HG02970 (cell line): ENCODE data around the gene PPFIA2.
"Not testable (repeated sequence)": the region's sequence is repeated elsewhere in the genome, so short reads cannot be mapped to it uniquely, and the experiment has no call there.

Experiments used
- ATAC-seq: cut with Tn5 transposase; IDR thresholded peaks from one replicate; pipeline ENCODE4 v1.9.1; 2021; ENCODE audit warnings: mild to moderate bottlenecking, moderate library complexity, moderate number of reproducible peaks; ENCODE audit not compliant: unreplicated experiment, low FRiP score

Gene PPFIA2

DNA sequence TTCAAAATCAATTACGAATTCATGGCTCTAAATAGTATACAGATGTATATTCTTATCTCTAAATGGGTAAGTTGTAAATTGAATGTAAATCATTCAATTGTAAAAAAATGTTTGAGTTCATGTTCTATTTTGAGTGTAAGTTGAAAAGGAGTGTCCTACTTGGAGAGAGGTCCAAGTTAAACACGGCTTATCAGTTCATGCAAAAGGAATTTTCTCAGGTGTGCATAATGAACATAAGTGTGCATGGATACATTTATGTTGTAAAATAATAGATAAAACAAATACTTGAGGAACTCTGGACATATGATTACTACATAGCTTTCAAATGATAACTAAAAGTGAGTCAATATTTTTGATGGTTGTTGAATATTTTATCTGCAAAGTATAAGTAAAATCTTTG lies 79.5 kb downstream of the PPFIA2 start:
- ATAC-seq, result no peak

DNA sequence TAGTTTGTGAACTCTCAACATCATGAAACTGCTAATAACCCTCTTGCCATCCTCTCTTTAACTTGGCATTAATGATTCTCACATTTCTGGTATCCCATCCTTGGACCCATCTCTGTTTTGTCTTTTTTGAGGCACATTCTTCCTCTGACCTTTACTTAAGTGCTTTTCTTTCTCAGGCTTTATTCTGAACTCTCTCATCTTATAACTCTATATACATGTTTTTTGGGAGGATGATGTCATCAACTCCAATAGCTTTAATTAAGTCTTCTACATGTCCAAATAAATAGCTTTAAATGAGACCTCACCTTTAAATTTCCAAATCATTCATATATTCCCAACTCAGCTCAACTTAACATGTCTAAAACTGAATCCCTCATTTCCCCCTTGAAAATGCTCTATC lies 88.4 kb downstream of the PPFIA2 start:
- no peak for ATAC-seq

DNA sequence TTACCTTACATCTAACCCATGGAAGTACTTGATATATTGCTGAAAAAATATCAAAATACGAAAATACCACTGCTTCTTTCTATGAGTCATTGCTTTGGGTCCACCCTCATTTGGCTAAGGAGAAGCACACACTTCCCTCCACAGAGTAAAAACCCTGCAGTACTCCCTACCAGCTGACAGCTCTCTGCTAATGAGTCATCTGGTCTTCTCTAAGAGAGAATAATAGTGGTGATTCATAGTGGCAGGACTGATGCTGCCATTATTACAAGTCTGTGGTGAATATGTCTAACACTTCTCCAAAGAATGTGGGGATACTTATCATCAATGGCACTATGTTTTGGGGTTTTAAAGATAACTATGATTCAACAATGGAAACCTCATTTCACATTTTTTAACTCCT lies 90.7 kb downstream of the PPFIA2 start:
- no peak for ATAC-seq

DNA sequence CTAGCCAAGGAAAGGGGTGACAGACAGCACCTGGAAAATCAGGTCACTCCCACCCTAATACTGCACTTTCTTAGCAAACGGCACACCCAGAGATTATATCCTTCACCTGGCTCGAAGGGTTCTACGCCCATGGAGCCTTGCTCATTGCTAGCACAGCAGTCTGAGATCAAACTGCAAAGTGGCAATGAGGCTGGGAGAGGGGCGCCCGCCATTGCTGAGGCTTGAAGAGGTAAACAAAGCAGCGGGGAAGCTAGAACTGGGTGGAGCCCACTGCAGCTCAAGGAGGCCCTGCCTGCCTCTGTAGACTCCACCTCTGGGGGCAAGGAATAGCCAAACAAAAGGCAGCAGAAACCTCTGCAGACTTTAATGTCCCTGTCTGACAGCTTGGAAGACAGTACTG lies 99.8 kb downstream of the PPFIA2 start:
- not testable (repeated sequence) for ATAC-seq

DNA sequence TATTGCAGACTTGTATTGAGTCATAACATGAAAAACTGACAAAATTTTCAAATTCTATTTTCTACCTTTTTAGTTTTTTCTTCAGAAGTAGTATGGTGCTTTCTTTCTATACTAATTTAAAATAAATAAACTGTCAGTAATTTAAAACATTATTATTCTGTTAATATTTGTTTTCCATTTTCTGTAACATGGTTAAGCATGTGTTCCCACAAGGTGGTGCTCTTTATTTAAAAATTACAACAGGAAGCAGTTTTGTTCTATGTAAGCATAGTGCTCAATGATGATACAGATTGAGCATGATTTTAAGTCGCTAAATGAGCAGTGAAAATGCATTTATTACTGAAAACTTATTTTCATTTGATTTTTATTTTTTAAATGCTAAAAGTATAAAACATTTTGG lies 114.6 kb downstream of the PPFIA2 start:
- ATAC-seq, result no peak

DNA sequence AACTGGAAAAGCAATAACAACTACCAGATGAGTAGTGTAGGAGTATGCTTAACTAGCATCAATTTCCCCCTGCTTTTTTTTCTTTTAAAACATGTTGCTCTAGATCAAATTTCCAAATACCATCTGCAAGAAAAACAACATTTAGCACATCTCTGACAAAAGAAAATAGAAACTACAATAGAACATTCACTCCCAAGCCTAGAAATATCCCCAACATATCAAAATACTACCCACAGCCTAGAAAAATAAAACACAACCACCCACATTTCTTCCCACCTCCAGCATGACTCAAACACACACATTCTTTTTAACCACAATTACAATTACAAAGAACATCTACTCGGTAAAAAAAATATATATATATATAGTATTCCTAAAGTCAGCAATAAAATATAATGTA lies 120.0 kb downstream of the PPFIA2 start:
- no peak for ATAC-seq

DNA sequence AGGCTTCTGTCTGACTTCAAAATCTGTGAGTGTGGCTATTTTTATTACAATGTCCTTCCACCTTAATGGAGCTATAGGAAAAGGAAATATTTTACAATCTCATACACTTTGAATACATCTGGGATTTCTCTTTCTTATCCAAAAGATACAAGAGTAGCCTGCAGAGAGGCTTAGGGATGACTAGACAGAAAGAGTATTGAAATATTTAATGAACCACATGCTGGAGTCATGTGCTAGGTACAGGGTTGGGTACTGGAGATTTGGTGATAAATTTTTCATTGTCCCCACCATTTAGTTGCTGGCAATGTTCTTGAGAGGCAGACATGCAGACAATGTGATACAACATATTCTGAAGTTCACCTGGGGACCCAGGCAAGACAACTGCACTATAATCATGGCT lies 126.0 kb downstream of the PPFIA2 start:
- no peak for ATAC-seq

DNA sequence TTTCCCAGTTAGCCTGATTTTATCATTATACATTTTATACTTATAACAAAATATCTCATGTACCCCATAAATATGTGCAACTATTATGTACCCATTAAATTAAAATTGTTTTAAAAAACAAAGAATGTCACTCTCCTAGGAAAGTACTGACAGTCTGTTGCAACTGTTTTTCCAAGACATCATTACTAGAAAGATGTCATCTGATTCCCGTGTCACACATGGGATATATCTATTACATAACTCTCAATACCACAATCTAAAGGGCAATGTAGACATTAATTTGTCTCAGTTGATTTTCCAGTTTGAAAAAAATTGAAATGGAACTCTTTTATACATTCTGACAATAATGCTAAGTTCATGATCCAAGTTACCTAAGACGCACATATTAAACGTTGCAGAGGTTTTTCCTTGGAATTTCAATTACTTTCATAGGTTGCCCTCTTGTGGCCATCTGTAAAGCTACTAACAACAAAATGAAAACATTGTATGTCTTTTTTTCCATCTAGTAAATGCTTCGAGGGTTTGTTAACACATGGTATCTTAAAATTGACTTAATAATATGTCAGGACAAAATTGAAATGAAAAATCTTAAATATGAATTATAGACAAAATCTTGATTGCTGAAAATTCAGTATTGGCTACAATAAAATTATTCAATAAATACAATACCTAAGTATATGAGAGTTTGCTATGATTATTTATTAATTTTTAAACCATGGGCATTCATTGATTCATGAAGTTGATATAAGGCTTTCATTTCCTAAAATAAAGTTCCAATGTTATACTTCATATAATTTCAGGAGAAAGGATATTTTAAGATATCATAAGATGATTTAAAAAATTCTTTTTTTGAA lies 131.6 kb downstream of the PPFIA2 start:
- no peak for ATAC-seq

DNA sequence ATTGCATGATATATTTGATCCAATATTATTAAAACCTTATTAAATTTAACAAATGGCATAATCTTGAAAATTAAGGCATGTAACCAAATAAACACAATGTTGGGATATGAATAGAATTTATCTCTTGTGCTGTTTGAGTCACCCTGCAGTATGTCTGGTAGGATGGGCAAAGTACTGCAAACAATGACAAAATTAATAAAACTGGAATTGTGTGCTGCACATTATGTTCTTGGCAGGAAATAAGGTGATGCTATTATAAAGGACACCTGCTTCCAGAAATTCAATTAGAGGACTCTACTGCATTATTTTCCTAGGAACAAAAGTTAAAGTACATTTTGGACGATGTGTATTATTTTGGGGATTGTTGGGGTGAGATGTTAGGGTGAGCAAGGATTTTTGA lies 132.7 kb downstream of the PPFIA2 start:
- ATAC-seq, result no peak

DNA sequence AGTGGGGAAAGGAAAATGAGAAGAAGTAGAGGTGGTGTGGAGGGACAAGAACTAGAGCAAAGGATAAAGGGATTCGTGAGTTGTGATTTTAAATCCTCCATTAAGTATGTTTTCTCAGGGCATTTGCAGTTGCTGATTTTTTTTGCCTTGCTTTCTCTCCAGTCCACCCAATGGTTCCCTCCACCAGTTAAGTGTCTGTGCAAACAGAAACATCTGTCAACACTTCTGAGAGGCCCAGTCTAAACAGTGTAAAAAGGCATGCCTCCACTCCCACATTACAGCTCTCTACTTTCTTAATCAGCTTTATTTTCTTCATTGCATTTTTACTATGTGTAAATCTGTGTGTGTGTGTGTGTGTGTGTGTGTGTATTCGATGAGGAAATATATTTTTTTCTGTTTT lies 141.2 kb downstream of the PPFIA2 start:
- ATAC-seq, result no peak

DNA sequence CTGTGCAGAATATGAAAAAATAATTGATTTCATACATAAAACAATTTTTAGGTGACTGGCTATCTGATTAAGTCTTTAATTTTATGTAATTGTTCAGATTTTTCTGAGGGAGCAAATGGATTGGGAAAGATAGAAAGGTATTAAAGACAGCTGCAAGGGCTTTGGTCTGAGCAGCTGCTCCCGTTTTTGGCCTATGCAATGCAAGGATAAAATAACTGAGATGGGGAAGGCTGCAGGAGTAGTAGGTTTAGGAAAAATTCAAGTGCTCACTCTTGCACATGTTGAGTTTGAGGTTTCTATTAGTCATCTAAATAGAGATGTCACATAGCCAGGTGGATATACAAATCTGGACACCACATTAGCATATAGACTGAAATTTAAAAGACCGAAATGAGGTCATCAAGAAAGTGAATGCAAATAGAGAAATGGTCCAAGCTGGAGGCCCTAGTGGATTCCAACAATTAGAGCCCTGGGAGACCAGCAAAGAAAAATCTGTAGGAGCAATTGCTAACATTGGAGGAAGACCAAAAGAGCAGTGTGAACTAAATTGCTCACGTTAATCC lies 144.0 kb downstream of the PPFIA2 start:
- no peak for ATAC-seq

DNA sequence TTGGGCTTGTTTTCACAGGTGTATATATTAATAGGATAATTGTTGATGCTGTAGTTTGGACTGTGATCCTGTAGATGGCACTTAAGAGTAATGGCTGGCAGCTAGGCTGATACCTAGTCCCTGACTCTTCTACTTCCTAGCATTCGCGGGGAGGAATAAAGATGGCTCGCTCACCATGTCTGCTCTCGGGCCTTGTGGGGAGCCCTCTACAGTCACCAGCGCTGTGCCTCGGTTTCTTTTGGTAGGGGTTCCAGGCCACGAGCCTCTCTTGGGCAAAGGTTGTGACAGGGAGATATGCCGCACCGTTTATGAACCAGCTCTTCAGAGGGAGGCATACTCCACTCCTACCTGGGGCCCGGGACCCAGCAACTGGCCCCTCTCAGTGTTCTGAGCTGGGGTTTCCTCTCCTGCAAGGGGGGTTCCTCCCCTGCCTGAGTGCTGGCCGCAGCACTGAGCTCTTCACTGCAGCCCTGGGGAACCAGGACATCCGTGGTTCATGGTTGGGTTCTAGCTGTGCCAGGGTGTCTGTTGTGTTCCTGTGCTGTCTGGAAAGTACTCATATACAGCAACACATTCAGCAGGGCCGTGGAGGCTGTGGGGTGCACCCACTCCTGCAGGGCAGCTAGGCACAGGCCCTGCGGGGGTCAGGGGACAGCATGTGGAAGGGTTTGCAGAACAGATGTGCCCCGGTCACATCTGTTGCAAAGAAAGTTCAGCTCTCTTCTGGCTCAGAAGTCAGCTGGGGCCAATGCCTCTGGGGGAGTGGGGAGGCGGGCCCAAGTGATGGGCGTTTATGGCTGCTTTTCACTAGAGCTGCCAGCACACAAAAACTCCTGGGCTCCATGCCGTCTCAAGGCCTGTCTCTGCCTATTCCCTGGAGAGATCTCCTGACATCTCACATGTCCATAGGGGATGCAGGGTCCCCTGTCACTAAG lies 147.9 kb downstream of the PPFIA2 start:
- ATAC-seq, result no peak

DNA sequence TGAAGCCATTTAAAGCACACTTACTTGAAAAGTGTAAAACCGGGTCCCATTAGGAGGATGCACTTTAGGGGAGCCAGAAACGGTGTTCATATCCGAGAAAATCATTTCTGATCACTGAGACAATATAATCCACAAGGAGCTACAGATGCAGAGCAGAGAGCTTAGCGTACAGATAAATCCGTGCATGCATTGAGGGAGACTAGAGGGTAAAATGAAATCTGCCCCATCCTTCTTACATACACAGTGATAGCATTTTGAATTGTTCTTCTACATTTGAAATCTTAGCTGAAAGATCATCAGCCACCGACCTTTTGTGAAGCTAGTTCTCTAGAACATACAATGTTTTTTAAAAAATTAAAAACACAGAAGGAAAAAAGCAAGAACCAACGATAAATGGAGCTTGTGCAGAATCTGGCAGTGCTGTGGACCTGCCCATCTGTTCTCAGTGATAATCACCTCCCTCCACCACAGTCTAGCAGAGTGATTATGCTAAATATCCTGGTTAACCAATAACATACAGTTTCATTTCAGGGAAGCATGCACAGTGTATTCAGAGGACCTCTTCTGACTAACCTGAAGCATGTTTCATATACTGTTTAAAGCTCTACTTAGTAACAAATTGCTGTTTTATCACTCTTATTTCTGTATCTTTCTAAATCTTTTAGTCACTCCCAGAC lies 161.1 kb downstream of the PPFIA2 start:
- ATAC-seq, result peak; percentile 69

DNA sequence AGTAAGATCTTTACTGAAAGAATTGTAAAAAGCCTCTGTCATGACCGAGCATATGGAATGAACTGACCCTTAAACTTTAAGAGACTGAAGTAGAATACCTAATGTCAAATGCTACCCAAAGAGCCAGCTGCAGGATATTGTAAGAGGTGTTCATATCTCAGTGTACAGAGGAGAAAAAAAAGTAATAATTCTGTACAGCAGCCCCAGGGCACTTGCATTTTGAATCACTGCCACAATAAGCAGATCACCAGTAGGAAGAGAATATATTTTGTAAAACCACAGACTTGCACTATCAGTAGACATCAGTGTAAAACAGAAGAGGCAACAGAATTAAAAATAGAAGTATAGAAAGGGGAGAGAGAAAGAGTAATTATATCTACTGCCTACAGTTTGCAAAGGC lies 162.6 kb downstream of the PPFIA2 start:
- ATAC-seq, result no peak

DNA sequence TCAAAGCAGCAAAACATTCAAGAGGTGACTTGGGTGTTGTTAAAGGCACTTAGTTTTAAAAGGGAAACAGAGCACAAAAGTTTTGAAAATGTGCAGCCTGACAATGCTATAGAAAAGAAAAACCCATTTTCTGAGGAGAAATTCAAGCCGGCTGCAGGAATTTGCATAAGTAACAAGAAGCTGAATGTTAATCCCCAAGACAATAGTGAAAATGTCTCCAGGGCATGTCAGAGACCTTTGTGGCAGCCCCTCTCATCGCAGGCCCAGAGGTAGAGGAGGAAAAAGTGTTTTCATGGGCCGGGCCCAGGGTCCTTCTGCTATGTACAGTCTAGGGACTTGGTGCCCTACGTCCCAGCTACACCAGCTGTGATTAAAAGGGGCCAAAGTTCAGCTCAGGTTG lies 167.9 kb downstream of the PPFIA2 start:
- no peak for ATAC-seq

DNA sequence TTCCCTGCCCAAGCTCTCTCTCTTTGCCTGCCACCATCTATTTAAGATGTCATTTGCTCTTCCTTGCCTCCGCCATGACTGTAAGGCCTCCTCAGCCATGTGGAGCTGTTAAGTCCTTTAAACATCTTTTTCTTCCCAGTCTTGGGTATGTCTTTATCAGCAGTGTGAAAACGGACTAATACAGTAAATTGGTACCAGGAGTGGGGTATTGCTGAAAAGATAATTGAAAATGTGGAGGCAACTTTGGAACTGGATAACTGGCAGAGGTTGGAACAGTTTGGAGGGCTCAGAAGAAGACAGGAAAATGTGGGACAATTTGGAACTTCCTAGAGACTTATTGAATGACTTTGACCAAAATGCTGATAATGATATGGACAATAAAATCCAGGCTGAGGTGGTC lies 168.4 kb downstream of the PPFIA2 start:
- ATAC-seq, result not testable (repeated sequence)

DNA sequence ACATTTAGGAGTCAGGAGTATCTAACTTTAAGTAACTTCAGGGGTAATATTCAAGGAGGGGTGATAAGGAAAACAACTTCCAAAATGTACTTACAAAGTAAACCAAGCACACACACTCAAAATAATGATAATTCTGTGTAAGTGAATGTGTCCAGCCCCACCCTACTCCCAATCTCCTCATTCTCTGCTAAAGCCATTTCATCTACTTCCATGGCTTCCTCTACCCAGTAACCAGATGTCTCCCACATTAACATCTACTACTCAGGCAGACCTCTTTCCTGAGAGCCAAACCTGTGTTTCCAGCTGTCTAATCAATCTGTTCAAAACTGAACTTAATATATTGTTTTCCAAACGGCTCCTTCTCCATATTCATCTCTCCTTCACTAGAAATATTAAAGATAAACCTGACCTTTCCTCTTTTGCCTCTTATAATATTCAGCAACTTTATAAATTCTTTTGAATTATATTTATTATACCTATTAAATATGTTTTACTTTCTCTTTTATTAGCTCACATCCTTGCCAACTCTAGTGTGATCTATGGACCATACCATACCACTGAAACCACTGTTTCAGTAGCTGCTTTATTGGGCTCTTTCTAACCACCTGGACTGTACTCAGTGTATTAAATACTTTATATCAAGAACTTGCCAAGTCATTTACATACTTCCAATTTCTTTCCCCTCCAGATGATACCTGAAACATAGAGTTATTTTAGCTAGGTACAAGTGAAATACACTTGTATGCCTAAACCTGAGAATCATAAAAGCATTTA lies 170.7 kb downstream of the PPFIA2 start:
- ATAC-seq, result no peak

DNA sequence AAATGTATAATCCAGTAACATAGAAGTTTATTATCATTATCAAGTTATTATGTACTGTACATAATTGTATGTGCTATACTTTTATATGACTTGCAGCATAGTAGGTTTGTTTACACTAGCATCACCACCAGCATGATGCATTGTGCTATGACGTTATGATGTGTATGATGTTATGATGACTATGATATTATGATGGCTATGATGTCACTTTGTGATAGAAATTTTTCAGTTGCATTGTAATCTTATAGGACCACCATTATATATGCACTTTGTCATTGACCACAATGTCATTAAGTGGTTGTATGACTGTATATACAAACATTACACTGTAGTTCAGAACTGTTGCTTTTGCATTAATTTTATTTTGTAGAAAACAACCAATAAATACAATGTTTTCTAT lies 173.4 kb downstream of the PPFIA2 start:
- ATAC-seq, result no peak

DNA sequence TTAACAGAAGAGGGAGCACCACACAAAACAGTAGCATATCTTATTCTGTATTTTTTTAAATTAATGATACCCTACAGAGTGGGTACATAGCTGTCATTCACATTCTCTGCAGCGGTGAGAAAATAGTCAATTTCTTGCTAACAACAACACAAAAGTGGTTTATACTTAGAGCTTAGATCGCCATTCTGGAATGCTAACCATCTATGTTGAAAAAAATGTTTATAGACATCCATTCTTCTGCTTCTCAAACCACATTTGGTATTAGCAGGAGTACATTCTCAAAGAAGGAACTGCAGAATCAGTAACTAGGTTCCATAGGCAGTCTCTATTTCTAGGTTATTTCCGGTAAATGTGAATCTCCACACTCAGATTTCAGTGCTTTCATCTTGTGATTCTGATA lies 185.9 kb downstream of the PPFIA2 start:
- ATAC-seq, result no peak

DNA sequence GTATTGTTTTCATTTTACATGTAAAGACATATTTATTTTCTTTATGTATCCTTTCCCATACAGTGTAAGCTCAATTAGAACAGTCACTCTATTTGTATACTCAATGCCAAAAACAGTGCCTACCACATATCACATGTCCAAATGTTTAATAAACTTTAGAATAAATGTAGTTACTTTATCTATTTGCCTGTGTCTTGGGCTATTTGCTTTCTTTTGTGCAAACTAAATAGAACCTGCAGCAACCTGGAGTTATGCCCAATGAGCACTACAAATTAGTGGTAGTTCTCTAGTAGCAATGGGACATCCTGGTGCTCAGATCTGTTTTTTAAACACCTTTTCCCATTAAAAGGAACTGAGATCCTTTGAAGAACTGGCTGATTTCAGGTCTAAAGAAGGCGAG lies 186.7 kb downstream of the PPFIA2 start:
- no peak for ATAC-seq
